HG02763 (cell line): Measurements from ENCODE around the gene GMNN.
"Not testable (repeated sequence)": the region's sequence is repeated elsewhere in the genome, so short reads cannot be mapped to it uniquely, and the experiment has no call there.

Source experiments
- ATAC-seq: cut with Tn5 transposase; IDR thresholded peaks from one replicate; pipeline ENCODE4 v1.9.1; 2021; ENCODE audit warnings: mild to moderate bottlenecking, moderate library complexity; ENCODE audit not compliant: unreplicated experiment

GMNN gene

DNA sequence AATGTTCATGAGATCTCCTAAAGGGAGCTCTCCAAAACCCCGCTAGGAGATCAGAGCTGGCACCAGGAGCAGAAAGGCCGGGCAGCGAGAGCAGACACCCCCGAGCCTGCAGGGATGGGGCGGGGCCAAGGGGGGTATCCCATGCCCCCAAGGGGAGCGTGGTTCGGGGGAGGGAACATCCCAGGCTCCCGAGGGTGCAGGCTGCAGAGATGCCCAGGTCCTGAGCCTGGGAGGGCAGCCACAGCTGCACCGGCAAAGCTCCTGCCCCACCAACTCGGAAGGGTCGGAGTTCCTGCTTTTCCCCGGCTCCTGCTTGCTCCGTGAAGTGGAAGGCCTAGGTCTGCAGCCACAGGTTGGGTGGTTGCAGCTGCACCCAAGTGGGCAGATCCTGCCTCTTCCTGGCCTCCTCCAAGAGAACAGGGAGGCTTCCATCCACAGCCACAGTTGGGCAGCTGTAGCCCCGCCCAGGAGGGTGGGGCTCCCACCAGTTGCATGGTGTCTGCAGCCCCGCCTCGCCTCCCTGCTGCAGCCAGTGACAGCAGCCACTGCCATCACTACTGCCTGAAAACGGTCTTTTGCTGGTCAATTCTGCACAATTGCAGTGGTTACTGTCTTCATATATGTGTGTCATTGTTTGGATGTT, 13.4 kb upstream of the GMNN start:
- ATAC-seq = no peak

DNA sequence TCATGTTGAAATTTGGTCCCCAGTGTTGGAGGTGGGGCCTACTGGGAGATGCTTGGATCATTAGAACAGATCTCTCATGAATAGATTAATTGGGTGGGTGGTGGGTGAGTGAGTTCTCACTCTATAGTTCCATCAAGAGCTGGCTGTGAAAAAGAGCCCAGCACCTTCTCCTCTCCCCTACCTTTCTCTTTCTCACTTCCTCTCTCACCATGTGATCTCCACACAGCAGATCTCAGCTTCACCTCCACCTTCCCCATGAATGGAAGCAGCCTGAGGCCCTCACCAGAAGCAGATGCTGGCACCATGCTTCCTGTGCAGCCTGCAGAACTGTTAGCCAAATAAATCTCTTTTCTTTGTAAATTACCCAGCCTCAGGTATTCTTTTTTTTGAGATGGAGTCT, 12.9 kb upstream of the GMNN start:
- ATAC-seq = no peak

- ATAC-seq = no peak
Measured at GRCh38 chr6:24763578-24763977, 11.2 kb upstream of the GMNN start.

DNA sequence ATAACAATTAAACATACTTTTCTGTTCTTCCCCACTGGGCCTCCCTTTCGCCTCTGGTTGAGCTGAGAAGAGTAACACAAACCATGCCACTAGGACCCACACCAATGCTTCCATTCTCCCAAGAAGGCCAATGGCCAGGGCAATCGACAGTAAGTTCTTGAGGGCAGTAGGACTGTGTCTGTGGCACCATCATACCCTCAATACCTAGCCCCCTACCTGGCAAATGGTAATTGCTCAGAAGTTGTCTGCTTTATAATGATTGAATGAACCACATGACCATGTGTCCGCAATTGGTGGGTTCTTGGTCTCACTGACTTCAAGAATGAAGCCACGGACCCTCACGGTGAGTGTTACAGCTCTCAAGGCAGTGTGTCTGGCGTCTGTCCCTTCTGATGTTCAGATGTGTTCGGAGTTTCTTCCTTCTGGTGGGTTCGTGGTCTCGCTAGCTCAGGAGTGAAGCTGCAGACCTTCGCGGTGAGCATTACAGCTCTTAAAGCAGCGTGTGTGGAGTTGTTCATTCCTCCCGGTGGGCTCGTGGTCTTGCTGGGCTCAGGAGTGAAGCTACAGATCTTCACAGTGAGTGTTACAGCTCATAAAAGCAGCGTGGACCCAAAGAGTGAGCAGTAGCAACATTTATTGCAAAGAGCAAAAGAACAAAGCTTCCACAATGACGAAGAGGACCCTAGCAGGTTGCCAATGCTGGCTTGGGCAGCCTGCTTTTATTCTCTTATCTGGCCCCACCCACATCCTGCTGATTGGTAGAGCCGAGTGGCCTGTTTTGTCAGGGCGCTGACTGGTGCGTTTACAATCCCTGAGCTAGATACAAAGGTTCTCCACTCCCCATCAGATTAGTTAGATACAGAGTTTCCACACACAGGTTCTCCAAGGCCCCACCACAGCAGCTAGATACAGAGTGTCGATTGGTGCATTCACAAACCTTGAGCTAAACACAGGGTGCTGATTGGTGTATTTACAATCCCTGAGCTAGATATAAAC, 9.6 kb upstream of the GMNN start:
- not testable (repeated sequence) for ATAC-seq

DNA sequence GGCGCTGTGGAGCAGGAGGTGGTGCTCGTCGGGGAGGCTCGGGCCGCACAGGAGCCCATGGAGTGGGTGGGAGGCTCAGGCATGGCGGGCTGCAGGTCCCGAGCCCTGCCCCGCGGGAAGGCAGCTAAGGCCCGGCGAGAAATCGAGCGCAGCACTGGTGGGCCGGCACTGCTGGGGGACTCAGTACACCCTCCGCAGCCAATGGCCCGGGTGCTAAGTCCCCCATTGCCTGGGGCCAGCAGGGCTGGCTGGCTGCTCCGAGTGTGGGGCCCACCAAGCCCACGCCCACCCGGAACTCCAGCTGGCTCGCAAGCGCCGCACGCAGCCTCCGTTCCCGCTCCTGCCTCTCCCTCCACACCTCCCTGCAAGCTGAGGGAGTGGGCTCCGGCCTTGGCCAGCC, 8.8 kb upstream of the GMNN start:
- ATAC-seq = not testable (repeated sequence)

DNA sequence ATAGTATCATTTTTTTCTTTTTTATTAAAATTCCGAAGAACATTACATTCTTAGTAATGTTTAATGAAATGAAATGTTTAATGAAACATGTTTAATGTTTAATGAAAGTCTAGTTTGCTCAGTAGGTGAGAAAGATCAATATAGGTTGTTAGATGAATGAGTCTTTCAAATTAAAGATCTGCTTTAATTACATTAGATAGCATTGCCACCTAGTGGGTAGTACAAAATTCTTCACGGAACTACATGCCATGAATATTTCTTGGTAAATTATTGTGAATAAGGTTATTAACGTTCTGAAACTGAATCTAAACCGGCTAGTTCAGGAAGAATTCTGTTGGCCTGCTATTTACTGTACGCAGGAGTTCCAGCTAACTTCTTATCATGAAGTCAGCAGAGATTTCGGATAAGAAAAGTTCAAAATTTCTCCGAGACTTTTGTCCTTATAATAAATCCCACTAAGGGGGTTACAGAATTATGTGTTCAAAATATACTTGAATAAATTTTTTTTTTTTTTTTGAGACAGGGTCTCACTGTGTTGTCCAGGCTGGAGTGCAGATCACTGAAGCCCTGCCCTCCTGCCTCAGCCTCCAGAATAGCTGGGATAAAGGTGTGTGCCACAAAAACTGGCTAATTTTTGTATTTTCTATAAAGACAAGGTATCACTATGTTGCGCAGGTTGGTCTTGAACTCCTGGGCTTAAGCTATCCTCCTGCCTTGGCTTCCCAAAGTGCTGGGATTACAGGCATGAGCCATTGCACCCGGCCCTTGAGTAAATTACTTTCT, 7.9 kb upstream of the GMNN start:
- no peak for ATAC-seq

- ATAC-seq = no peak
Measured at GRCh38 chr6:24768361-24768760, 6.4 kb upstream of the GMNN start.

GRCh38 chr6:24775520-24776058, 852 bp downstream of the GMNN start:
- no peak for ATAC-seq

- no peak for ATAC-seq
Measured at GRCh38 chr6:24777227-24777626, 2.5 kb downstream of the GMNN start.

- ATAC-seq = no peak
Measured at GRCh38 chr6:24778121-24778520, 3.4 kb downstream of the GMNN start.

- ATAC-seq = no peak
Measured at GRCh38 chr6:24778878-24779277, 4.1 kb downstream of the GMNN start.

GRCh38 chr6:24779416-24780016, 4.8 kb downstream of the GMNN start:
- ATAC-seq = no peak

DNA sequence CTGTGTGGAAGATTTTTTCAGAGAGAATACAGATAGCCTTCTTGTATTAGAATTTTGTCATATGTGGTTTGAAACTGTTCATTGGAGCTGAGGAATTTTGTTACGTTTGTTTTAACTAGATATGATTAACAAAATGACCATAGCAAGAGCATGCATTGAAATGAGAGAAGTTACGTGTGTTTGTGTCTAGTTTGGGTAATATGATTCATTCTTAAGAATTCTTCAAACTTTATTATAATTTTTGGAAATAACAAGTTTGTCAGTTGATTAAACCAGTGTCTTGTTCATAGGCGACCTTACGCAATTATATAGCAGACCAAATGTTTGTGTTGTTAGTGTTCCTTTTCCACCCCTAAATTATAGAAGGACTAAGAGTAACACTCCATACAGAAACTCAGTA, 5.5 kb downstream of the GMNN start:
- ATAC-seq = no peak

- ATAC-seq = no peak
Measured at GRCh38 chr6:24788031-24788665, 13.4 kb downstream of the GMNN start.

DNA sequence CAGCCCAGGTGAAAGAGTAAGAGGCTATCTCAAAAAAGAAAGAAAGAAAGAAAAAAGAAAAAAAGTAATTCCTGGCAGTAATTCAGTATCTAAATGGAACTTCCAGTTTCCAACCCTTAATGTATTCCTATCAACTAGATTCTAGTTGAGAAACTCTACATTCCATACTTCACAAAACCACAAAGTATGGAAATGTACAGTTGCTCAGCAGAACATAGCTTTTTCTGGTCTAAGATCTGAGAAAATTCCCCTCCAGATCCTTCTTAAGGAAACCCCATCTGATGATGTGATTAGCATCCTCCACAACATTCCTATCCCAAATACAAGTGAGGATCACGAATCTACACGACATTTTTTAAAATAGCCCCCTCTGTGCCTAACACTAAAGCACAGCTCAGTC, 20.4 kb downstream of the GMNN start:
- ATAC-seq = no peak

DNA sequence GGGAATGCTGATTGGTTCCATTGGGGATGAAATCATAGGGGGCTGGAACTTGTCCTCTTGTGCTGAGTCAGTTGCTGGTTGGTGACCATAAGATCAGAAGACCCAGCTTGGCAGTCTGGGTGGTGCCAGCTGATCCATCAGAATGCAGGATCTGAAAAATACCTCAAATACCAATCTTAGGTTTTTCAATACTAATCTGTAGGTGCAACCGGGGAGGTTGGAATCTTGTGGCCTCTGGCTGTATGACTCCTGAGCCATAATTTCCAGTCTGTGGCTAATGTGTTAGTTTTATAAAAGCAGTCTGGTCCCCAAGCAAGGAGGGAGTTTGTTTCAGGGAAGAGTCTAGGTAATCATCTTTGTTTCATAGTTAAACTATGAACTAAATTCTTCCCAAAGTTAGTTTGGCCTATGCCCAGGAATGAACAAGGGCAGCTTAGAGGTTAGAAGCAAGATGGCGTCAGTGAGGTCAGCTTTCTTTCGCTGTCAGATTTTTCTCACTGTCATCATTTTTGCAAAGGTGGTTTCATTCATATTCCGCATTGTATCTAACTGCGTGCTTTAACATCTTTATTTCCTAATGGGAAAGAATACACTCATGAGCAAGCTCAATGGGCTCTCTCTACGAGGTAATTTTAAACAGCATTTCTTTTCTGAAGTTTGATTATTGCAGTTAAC, 22.0 kb downstream of the GMNN start:
- ATAC-seq = no peak

DNA sequence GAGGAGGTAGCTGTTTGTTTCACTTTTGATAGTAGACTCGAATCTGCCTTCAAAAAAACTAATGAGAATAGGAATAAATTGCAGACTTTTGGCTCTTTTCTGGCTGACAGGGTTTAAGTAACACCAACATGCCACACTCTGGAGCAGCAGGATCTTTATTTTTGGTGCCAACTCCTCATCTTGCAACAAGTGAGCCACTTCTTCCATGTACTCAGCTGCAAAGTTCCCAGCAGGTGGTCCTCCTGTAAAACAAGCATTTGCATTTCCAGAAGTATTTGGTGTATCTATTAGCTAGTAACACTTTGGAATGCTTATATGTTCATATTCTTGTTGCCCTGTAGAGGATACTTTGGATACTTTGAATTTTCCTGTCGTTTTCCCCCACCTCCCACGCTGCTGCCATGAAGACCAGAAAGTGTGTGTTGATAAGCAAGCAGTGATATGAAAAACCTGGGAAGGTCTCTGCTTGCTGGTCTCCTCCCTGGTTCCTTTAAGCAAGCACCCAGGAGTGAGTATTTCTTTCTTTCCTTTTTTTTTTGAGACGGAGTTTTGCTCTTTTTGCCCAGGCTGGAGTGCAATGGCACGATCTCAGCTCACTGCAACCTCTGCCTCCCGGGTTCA, 23.0 kb downstream of the GMNN start:
- no peak for ATAC-seq

GRCh38 chr6:24798740-24799540, 24.2 kb downstream of the GMNN start, which contains the start of gene ARMH2:
Gene ARMH2 (minus strand): TSS chr6:24798917. CDS start chr6:24798857, 60 bp downstream.
- ATAC-seq = no peak
